HL-60 (cell line): ENCODE results near the gene TGFBR3L.

ENCODE experiments used
- DNase-seq, 2 experiments: peaks; one replicate each; pipeline ENCODE4 v3.0.0-alpha.2; 2010 to 2020; ENCODE audit warnings: low read depth in 1 of 2, low spot score in 1 of 2
- H3K27ac ChIP-seq: fragments of 250-450 bp; sonication (Bioruptor Pico); replicated peaks from 2 replicates; pipeline ENCODE4 v1.5.1; 2020; ENCODE audit warnings: mild to moderate bottlenecking, moderate library complexity
- H3K27me3 ChIP-seq: fragments of 250-450 bp; sonication (Bioruptor Pico); 2 replicates; pipeline ENCODE4 v1.5.1; 2021; ENCODE audit warnings: mild to moderate bottlenecking, moderate library complexity; ENCODE audit not compliant: insufficient read depth, poor library complexity, severe bottlenecking
- H3K4me3 ChIP-seq: replicated peaks from 2 replicates; pipeline ENCODE4 v1.5.1; 2011; ENCODE audit warnings: mild to moderate bottlenecking, control low read depth, low read length; ENCODE audit not compliant: insufficient read depth
- GABPA ChIP-seq: IDR thresholded peaks from 2 replicates; pipeline ENCODE4 v1.6.1; 2012; ENCODE audit warnings: low read depth
- POLR2AphosphoS5 ChIP-seq: IDR thresholded peaks from 2 replicates; pipeline ENCODE4 v1.6.1; 2012; ENCODE audit warnings: low read depth
- SPI1 ChIP-seq: IDR thresholded peaks from 2 replicates; pipeline ENCODE4 v1.6.1; 2012; ENCODE audit warnings: low read depth, mild to moderate bottlenecking, borderline replicate concordance
- TF ChIP-seq, protein P1 (sequence below): IDR thresholded peaks from one replicate; pipeline ENCODE4 v1.5.1; 2011; ENCODE audit warnings: low read length, control low read depth, inconsistent platforms; ENCODE audit not compliant: insufficient read depth
- TF ChIP-seq, protein P2 (sequence below): IDR thresholded peaks from 2 replicates; pipeline ENCODE4 v1.6.1; 2012; ENCODE audit warnings: low read depth; ENCODE audit not compliant: insufficient replicate concordance

The TGFBR3L gene

DNA sequence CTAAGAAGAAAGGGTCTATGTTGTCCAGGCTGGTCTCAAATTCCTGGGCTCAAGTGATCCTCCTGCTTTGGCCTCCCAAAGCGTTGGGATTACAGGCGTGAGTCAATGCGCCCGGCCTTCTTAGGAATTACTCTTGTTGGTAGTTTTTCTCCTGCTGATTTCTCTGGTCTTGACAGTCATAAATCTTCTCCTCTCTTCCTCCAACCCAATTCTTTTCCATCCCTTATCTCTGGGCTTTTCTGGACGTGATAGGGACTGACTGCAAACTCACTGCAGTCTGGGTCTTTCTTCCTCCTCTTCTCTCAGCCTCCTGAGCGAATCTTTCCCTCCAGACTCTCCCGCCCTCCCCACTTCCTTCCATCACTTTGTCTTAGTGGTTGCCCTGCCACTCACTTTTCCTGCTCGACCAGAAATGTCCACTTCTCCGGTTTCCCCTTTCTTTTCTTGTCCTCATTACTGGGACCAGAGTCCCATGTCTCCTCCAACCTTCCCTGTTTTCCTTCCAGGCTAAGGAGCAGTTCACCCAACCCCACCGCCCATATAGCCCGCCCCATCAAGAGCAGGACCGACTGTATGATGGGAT is 50.7 kb downstream of the TGFBR3L start:
- H3K27ac ChIP-seq, result no peak overlapping the region
- TF ChIP-seq POLR2AphosphoS5 (no peak), GABPA (no peak), SPI1 (no peak)
- TF ChIP-seq, protein P1, sequence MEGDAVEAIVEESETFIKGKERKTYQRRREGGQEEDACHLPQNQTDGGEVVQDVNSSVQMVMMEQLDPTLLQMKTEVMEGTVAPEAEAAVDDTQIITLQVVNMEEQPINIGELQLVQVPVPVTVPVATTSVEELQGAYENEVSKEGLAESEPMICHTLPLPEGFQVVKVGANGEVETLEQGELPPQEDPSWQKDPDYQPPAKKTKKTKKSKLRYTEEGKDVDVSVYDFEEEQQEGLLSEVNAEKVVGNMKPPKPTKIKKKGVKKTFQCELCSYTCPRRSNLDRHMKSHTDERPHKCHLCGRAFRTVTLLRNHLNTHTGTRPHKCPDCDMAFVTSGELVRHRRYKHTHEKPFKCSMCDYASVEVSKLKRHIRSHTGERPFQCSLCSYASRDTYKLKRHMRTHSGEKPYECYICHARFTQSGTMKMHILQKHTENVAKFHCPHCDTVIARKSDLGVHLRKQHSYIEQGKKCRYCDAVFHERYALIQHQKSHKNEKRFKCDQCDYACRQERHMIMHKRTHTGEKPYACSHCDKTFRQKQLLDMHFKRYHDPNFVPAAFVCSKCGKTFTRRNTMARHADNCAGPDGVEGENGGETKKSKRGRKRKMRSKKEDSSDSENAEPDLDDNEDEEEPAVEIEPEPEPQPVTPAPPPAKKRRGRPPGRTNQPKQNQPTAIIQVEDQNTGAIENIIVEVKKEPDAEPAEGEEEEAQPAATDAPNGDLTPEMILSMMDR, result no peak
- TF ChIP-seq, protein P2, sequence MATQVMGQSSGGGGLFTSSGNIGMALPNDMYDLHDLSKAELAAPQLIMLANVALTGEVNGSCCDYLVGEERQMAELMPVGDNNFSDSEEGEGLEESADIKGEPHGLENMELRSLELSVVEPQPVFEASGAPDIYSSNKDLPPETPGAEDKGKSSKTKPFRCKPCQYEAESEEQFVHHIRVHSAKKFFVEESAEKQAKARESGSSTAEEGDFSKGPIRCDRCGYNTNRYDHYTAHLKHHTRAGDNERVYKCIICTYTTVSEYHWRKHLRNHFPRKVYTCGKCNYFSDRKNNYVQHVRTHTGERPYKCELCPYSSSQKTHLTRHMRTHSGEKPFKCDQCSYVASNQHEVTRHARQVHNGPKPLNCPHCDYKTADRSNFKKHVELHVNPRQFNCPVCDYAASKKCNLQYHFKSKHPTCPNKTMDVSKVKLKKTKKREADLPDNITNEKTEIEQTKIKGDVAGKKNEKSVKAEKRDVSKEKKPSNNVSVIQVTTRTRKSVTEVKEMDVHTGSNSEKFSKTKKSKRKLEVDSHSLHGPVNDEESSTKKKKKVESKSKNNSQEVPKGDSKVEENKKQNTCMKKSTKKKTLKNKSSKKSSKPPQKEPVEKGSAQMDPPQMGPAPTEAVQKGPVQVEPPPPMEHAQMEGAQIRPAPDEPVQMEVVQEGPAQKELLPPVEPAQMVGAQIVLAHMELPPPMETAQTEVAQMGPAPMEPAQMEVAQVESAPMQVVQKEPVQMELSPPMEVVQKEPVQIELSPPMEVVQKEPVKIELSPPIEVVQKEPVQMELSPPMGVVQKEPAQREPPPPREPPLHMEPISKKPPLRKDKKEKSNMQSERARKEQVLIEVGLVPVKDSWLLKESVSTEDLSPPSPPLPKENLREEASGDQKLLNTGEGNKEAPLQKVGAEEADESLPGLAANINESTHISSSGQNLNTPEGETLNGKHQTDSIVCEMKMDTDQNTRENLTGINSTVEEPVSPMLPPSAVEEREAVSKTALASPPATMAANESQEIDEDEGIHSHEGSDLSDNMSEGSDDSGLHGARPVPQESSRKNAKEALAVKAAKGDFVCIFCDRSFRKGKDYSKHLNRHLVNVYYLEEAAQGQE, result no peak
- no peak for DNase-seq
- H3K27me3 ChIP-seq, result no peaks in the 10 kb centered on the region
- no peak overlapping the region for H3K4me3 ChIP-seq

DNA sequence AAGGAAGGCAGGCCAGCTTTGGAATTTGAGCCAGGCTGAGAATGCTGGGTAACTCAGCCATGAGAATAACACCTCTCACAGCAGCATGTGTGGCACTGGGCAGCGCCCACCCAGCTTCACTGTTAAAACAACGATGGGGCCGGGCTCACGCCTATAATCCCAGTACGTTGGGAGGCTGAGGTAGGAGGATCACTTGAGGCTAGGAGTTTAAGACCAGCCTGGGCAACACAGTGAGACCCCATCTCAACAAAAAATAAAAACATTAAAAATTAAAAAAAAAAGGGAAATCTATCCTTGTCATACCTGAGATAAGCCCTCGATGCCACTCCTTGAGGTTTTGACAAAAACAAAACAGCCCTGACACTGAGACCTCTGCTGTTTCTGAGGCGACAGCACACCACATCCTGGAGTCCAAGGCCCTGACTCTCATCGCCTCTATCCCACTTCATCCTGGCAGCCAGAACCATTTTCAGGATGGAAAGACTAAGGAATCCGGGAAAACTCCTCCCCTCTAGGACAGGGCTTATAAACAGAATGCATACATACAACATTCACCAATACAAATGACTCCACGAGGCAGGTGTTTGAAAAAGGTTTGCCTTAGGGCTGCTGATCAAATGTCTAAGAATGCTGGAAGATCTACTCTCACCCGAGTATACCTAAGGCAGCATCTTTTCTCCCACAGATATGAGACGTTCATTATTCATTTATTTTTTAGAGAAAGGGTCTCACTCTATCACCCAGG is 51.5 kb downstream of the TGFBR3L start:
- H3K27ac ChIP-seq, result no peak overlapping the region
- H3K27me3 ChIP-seq, result no peaks in the 10 kb centered on the region
- no peak overlapping the region for H3K4me3 ChIP-seq
- TF ChIP-seq, protein P2, result no peak
- TF ChIP-seq, protein P1, result no peak
- TF ChIP-seq SPI1, result no peak
- TF ChIP-seq POLR2AphosphoS5, result no peak
- no peak for TF ChIP-seq GABPA
- DNase-seq, result no peak

DNA sequence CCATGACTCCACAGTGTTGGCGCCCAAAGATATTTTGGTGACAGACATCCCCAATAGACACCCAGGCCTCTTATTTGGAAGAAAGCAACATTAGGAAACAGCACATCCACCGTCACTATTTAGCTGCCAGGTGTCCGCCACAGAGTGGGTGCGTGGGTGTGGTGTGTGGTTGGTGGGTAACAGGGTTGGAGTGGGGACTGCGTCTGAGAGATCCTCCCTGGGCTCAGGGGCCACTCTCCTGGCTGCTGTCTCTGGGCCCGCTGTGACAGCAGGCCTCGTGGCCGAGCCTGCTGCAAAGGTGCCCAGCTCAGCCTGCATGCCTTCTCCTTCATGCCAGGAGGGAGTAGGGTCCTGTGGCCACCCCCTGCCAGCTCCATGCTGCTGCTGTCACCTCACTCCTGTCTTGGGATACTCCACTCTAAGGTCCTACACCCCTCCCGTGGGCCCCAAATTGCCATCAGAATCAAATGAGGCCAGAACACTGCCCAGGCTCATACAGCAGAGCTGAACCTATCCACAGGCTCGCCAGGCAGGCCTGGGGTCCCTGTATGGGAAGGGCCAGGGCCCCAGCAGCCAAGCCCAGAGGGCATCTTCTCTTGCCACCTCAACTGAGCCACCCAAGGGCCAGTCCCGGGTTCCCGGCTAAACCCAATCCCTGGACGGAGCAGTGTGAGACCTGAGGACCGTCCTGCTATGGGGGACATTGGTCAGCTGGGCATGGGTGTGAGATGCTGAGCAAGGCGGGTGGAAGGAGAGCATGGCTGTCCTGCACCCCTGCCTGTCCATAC is 53.6 kb downstream of the TGFBR3L start:
- Histone ChIP-seq H3K27me3 (no peaks in the 10 kb centered on the region), H3K27ac (no peak overlapping the region)
- no peak for TF ChIP-seq SPI1
- TF ChIP-seq, protein P2, result no peak

More for the DNA sequence above, 53.6 kb downstream of the TGFBR3L start:
- H3K4me3 ChIP-seq, result no peak overlapping the region
- no peak for DNase-seq
